HG03520 (cell line): ENCODE data around the gene COPS3.
A peak's percentile ranks its signal among the peaks of the same experiment; 100 is the strongest.
"Not testable (repeated sequence)": the region's sequence is repeated elsewhere in the genome, so short reads cannot be mapped to it uniquely, and the experiment has no call there.

ENCODE experiments used
- ATAC-seq: cut with Tn5 transposase; IDR thresholded peaks from one replicate; pipeline ENCODE4 v1.9.1; 2021; ENCODE audit warnings: mild to moderate bottlenecking, moderate library complexity; ENCODE audit not compliant: unreplicated experiment

Gene COPS3

GRCh38 chr17:17303010-17303846, 22.2 kb upstream of the COPS3 start, which contains the start of gene NT5M:
Gene NT5M, plus strand, starts transcription at chr17:17303373. Its CDS starts 178 bp downstream, at chr17:17303551.
- peak; percentile 54 for ATAC-seq

DNA sequence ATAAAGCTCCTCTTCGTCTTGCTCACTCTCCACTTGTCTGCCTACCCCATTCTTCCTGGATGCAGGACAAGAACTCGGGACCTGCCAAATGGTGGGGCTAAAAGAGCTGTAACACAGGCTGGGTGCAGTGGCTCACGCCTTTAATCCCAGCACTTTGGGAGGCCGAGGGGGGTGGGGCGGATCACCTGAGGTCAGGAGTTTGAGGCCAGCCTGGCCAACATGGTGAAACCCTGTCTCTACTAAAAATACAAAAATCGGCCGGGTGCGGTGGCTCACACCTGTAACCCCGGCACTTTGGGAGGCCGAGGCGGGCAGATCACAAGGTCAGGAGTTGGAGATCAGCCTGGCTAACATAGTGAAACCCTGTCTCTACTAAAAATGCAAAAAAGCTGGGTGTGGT, 20.6 kb upstream of the COPS3 start:
- ATAC-seq = not testable (repeated sequence)

DNA sequence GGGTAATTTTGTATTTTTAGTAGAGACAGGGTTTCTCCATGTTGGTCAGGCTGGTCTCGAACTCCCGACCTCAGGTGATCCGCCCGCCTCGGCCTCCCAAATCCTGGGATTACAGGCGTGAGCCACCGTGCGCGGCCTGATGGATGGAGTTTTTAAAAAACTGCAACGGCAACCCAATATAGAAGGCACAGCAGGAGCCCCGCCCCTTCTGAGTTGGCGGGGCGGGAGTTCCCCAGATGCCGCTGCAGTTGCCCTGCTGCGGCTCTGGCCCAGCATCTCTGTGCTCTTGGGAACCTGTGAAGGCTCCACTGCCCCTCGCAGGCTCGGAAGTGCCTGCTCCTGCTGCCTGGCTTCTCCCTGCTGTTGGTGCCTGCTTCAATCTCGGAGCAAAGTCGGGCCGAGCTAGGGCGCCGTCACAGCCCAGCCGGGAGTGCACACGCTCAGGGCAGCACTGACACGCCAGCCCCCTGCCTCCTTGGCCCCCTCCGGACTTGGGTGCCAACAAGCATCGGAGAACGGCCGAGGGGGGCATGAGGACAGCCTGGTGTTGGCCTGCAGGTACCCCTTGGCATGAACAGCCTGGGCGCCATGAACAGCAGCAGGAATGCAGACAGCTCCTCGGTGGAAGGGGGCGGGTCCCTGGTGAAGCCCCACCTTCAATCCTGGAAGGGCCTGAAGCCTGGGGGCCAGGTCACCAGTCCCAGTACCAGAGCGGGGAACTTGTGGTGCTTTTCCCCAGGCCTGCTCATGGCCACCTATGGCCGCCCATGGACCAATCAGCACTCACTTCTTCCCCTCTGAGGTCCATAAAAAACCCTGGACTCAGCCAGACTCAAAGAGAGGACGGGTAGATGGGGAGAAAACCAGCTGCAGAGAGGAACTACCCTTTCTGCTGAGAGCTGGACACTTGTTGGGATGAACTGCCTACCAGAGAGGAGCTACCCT, 19.9 kb upstream of the COPS3 start:
- ATAC-seq = no peak

DNA sequence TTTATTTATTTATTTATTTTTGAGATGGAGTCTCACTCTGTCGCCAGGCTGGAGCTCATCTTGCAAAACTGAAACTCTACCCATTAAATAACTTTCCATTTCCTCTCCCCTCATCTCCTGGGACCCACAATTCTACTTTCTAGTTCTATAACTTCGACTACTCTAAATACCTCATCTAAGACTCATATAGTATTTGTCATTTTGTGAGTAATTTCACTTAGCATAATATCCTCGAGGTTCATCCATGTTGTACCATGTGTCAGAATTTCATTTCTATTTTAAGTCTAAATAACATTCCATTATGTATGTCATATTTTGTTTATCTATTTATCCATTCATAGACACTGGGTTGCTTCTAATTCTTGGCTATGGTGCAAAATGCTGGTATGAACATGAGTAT, 17.1 kb upstream of the COPS3 start:
- no peak for ATAC-seq

DNA sequence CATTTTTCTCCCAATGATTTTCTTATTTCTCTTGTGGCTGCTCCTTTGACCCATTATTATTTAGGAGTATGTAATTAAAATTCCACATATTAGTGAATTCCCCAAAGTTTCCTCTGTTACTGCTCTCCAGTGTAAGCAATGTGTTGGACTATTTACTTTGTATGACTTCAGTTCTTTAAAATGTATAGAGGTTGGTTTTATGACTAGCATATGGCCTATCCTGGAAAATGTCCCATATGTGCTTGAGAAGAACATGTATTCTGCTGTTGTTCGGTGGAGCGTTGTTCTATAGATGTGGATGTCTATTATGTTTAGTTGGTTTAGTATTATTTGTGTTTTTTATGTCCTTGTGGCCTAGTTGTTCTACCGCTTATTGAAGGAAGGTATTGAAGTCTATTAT, 16.2 kb upstream of the COPS3 start:
- ATAC-seq = no peak

DNA sequence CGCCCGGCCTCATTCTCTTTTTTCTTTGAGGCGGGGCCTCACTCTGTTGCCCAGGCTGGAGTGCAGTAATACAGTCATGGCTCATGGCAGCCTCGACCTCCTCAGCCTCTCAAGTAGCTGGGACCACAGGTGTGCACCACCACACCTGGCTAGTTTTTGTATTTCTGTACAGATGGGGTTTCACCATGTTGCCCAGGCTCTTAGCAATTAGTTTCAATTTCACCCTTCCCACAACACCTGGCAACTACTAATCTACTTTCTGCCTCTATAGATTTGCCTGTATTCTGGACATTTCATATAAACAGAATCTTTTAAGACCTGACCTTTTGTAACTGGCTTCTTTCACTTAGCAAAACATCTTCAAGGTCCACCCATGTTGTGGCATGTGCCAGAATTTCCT, 14.1 kb upstream of the COPS3 start:
- no peak for ATAC-seq

DNA sequence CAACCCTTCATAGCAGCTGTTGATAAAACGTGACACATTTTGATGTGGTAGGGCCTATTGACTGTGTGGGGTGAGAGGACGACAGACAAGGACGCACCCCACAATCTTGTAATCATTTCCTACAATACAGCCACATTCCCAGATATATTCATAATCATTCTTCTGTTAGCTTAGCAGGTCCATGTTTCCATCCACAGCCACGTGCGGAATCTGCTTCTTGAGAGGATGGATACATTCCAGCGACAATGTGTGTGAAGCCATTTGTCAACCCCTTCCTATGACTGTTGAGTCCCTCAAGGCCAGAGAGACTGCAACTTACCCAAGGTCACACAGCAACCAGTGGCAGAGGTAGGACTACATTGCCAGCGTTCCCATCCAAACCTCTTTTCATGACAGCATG, 8.7 kb upstream of the COPS3 start:
- ATAC-seq = no peak

- no peak for ATAC-seq
Measured at GRCh38 chr17:17289086-17289485, 8.0 kb upstream of the COPS3 start.

GRCh38 chr17:17285951-17286350, 4.9 kb upstream of the COPS3 start:
- no peak for ATAC-seq

DNA sequence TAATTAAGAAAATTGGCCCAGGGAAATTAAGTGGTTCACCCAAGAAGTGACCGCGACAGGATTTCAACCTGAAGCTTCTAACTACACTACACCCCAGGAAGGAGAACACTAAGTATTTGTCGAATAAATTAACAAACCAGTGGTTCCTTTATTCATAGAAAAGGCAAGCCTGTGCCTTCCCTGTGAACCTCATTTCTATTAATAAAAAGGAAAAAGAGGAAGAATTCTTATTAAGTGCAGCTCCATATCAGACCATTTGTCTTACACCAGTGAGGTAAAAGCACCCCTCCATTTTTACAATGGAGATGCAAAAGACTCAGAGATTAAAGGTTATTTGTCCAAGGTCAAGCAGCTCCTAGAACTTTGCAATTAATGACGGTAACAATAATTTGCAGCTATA, 1.7 kb downstream of the COPS3 start:
- no peak for ATAC-seq

DNA sequence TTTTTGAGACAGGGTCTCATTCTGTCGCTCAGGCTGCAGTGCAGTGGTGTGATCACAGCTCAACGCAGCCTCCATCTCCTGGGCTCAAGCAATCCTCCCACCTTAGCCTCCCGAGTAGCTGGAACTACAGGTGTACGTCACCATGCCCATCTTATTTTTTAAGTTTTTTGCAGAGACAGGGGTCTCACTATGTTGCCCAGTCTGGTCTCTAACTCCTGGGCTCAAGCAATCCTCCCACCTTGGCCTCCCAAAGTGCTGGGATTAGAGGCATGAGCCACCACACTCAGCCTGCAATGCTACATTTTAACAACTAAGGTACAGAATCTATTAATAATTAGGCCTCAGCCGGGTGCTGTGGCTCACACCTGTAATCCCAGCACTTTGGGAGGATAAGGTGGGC, 3.6 kb downstream of the COPS3 start:
- not testable (repeated sequence) for ATAC-seq

GRCh38 chr17:17275971-17276370, 5.1 kb downstream of the COPS3 start:
- no peak for ATAC-seq

DNA sequence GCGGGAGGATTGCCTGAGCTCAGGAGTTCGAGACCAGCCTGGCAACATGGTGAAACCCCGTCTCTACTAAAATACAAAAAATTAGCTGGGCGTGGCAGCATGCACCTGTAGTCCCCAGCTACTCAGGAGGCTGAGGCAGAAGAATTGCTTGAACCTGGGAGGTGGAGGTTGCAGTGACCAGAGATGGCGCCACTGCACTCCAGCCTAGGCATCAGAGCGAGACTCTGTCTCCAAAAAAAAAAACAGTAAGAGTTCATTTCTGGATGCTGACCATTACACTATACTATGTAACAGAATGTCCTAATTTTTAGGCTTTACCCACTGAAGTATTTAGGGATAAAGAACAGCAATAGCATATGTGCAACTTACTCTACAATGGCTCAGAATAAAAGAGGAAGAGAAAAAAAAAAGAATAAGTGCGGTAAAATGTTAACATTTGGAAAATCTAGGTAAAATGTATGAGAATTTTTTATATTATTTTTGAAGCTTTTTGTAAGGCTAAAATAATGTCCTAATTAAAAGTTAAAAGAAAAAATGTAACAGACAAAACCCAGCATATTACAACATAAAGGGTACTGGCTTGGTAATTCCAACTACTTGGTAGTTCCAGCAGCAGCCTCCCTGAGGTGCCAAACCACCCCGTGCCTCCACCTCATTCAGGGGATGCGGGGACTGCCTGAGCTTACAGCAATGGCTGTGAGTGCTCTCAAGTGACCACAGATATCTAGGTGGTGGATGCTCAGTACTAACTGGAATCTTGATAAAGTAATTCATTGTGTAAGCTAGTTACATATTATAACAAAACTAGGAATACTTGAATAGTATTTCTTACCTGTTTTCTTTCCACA, 10.9 kb downstream of the COPS3 start:
- no peak for ATAC-seq

DNA sequence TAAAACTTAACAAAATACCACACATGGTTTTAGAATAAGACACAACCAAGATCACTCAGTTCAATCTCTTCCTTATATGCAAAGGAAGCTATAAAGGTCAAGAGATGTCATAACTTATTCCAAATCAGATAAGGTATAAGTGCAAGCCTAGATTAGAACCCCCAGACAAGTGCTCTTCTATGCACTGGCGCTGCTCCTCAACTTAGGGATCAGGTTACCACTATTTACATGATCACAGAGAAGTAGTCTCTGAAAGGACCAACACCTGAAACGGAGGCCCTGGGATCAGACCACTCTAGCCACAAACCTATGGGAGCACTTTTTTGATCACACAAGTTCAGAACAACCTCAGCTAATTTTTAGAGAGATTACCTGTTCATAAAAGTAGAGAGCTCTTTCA, 16.6 kb downstream of the COPS3 start:
- no peak for ATAC-seq

- no peak for ATAC-seq
Measured at GRCh38 chr17:17258998-17259397, 22.0 kb downstream of the COPS3 start.

DNA sequence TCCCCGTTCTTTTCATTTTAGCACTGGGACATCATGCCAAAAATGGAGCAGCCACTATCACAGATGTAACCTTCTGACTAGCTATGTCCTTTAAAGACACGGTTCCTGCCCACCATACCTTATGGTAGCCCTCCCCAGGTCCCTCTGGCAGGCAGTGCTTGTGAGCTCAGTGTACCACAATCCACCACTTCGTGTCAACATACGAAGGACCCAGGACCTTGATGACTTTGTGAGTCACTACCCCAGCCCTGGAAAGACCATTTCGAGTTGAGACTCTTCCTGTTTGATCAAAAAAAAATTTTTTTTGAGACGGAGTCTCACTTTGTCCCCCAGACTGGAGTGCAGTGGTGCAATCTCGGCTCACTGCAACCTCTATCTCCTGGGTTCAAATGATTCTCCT, 23.0 kb downstream of the COPS3 start:
- ATAC-seq = no peak

DNA sequence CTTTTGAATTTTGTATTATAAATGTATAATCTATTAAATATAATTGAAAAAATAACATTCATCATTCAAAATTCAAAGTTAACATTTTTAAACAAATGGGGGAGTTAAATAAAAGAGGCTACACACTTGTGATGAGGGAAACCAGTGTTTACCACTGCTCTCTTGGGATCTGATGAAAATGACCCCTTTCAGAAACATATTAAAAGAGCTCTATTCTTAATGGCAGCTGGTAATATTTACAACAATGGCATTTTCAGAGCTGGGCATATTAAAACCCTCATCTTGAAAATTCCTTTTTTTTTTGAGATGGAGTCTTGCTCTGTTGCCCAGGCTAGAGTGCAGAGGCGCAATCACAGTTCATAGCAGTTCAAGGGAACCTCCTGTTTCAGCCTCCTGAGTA, 24.7 kb downstream of the COPS3 start:
- ATAC-seq = no peak

- not testable (repeated sequence) for ATAC-seq
Measured at GRCh38 chr17:17255689-17256088, 25.4 kb downstream of the COPS3 start.

GRCh38 chr17:17254036-17254435, 27.0 kb downstream of the COPS3 start:
- no peak for ATAC-seq

- no peak for ATAC-seq
Measured at GRCh38 chr17:17253406-17253805, 27.6 kb downstream of the COPS3 start.

GRCh38 chr17:17252149-17252661, 28.8 kb downstream of the COPS3 start:
- ATAC-seq = no peak
